ENCODE data around the gene DIP2A. TPM values are rescaled to one million over a fixed set of nuclear protein-coding genes. Genes with fewer than 3 reads are reported as not detected.

DIP2A gene
- total and polyA plus RNA-seq, 9 donors = 16.3 to 31.4 (median 22.5) TPM

GRCh38 chr21:46418265-46418946 lies 40.3 kb upstream of the DIP2A start:
- Histone ChIP-seq H3K9me3 (replicated peaks; ENCODE audit: control insufficient read depth, low read depth, low read length) (no peaks in the 10 kb centered on the region), H3K4me1 (ENCODE audit: control insufficient read depth, insufficient read depth, low read length) (no peaks in the 10 kb centered on the region), H3K36me3 (ENCODE audit: control insufficient read depth, insufficient read depth, low read length) (peaks cover 71% of the 10 kb centered on the region), H3K4me3 (ENCODE audit: low read length) (no peak overlapping the region), H3K27ac (ENCODE audit: low read length) (no peak overlapping the region), H3K27me3 (ENCODE audit: control insufficient read depth, insufficient read depth, low read length) (no peaks in the 10 kb centered on the region)
- DNase-seq = no peak
- WGBS (ENCODE audit: insufficient coverage) = 96% methylated on average over 22 of the region's 25 CpGs

GRCh38 chr21:46420241-46421190 lies 38.2 kb upstream of the DIP2A start:
- H3K36me3 ChIP-seq (ENCODE audit: control insufficient read depth, insufficient read depth, low read length) = peaks cover 70% of the 10 kb centered on the region

DNA sequence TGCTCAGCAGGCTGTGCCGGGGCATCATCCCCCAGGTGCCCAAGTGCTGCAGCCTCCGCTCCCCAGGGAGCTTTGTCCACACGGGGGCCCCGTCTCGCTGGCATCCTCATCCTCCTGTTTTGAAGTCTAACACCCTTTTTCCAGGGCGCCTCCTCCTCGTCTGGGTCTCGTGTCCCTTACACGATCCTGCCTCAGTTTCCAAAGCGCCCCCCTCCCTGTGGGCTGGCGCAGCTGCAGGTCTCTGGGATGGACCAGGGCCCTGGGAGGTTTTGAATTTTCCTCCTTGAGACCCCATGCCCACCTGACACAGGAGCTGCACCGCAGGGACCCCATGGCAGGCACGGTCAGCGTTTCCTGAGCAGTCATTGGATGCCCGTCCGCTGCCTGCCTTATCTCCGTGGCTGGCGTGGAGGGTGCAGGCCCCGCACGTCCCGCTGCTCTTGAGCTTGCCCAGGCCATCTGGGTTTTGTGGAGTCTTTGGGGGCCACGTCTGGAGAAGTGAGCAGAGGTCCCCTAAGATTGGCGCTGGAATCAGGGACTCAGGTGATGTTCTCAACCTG lies 37.4 kb upstream of the DIP2A start:
- WGBS (ENCODE audit: insufficient coverage) = 94% methylated on average over 22 of the region's 23 CpGs
- no peak overlapping the region for H3K27ac ChIP-seq (ENCODE audit: low read length)
- H3K36me3 ChIP-seq (ENCODE audit: control insufficient read depth, insufficient read depth, low read length) = peaks cover 69% of the 10 kb centered on the region
- no peaks in the 10 kb centered on the region for H3K27me3 ChIP-seq (ENCODE audit: control insufficient read depth, insufficient read depth, low read length)
- DNase-seq = no peak
- no peaks in the 10 kb centered on the region for H3K9me3 ChIP-seq (replicated peaks; ENCODE audit: control insufficient read depth, low read depth, low read length)
- H3K4me3 ChIP-seq (ENCODE audit: low read length) = no peak overlapping the region
- H3K4me1 ChIP-seq (ENCODE audit: control insufficient read depth, insufficient read depth, low read length) = peaks cover 3% of the 10 kb centered on the region

More at GRCh38 chr21:46420241-46421190, 38.2 kb upstream of the DIP2A start:
- Histone ChIP-seq H3K9me3 (replicated peaks; ENCODE audit: control insufficient read depth, low read depth, low read length) (no peaks in the 10 kb centered on the region), H3K4me3 (ENCODE audit: low read length) (no peak overlapping the region), H3K27me3 (ENCODE audit: control insufficient read depth, insufficient read depth, low read length) (no peaks in the 10 kb centered on the region), H3K4me1 (ENCODE audit: control insufficient read depth, insufficient read depth, low read length) (peaks cover 3% of the 10 kb centered on the region), H3K27ac (ENCODE audit: low read length) (no peak overlapping the region)
- WGBS (ENCODE audit: insufficient coverage) = 93% methylated on average over 14 of the region's 16 CpGs
- no peak for DNase-seq

DNA sequence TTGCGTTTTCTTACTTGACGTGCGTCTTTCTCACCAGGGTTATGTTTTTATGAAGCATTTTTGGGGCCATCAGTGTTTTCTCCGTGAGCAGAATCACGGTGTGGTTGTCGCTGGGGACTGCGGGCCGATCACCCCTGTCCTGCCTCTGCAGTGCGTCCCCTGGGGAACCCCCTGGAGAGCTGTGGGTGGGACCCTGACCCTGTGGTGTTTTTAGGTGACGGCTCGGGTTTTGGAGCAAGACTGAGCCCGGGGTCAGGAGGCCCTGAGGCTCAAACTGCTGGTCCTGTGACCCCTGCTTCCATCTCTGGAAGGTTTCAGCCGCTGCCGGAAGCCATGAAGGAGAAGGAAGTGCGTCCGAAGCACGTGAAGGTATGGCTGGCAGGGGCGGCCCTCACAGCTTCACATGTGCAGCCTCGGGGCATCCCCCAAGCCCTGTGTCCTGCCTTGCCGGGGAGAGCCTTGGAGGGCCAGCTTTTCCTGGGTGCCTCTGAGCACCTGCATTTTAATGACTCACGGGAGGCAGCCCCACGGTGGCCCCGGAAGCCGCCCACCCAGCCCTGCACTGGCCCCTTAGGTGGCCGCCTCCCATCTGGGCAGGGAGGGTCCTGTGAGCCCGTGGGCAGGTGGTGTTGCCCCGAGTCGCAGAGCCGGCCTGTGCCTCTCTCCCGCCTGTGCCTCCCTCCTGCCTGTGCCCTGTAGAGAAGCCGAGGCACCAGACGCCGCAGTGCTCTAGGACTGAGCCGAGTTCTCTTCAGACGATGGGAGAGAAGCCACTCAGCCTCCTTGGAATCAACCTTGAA lies 36.7 kb upstream of the DIP2A start:
- Histone ChIP-seq H3K9me3 (replicated peaks; ENCODE audit: control insufficient read depth, low read depth, low read length) (no peaks in the 10 kb centered on the region), H3K27ac (ENCODE audit: low read length) (no peak overlapping the region), H3K27me3 (ENCODE audit: control insufficient read depth, insufficient read depth, low read length) (no peaks in the 10 kb centered on the region), H3K36me3 (ENCODE audit: control insufficient read depth, insufficient read depth, low read length) (peaks cover 69% of the 10 kb centered on the region), H3K4me1 (ENCODE audit: control insufficient read depth, insufficient read depth, low read length) (peaks cover 3% of the 10 kb centered on the region), H3K4me3 (ENCODE audit: low read length) (no peak overlapping the region)
- no peak for DNase-seq
- 92% methylated on average over 33 of the region's 35 CpGs for WGBS (ENCODE audit: insufficient coverage)

DNA sequence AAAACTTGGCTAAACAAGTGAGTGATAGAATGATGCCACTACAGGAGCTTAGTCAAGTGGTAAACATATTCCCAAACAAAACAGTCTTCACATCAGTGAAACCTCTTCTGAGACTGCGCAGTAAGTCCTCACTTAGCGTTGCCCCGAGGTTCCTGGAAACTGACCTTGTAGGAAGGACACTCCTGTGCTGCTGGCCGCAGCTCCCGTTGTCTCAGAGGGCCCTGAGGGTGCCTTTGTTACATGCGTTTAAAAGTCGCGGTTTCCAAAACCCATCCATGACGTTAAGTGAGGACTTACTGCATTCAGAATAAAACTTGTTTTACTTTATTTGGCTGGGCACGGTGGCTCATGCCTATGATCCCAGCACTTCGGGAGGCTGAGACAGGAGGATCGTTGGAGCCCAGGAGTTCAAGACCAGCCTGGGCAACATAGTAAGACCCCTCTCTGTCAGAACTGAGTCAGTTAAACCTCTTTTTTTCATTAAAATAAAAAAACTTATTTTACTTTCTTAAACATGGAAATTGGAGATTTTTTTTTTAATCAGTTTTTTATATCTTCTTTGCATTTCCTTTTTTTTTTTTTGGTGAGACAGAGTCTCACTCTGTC lies 36.0 kb upstream of the DIP2A start:
- DNase-seq = no peak
- no peak overlapping the region for H3K27ac ChIP-seq (ENCODE audit: low read length)
- H3K36me3 ChIP-seq (ENCODE audit: control insufficient read depth, insufficient read depth, low read length) = peaks cover 73% of the 10 kb centered on the region
- no peaks in the 10 kb centered on the region for H3K27me3 ChIP-seq (ENCODE audit: control insufficient read depth, insufficient read depth, low read length)
- H3K4me1 ChIP-seq (ENCODE audit: control insufficient read depth, insufficient read depth, low read length) = peaks cover 3% of the 10 kb centered on the region
- H3K4me3 ChIP-seq (ENCODE audit: low read length) = no peak overlapping the region
- 95% methylated on average over 10 of the region's 12 CpGs for WGBS (ENCODE audit: insufficient coverage)
- H3K9me3 ChIP-seq (replicated peaks; ENCODE audit: control insufficient read depth, low read depth, low read length) = no peaks in the 10 kb centered on the region

- no peak for DNase-seq
- no peak overlapping the region for H3K27ac ChIP-seq (ENCODE audit: low read length)
- H3K36me3 ChIP-seq (ENCODE audit: control insufficient read depth, insufficient read depth, low read length) = peaks cover 74% of the 10 kb centered on the region
- WGBS (ENCODE audit: insufficient coverage) = no CpG with 5 or more reads among the region's 1 CpG
- peaks cover 3% of the 10 kb centered on the region for H3K4me1 ChIP-seq (ENCODE audit: control insufficient read depth, insufficient read depth, low read length)
- no peaks in the 10 kb centered on the region for H3K9me3 ChIP-seq (replicated peaks; ENCODE audit: control insufficient read depth, low read depth, low read length)
- no peaks in the 10 kb centered on the region for H3K27me3 ChIP-seq (ENCODE audit: control insufficient read depth, insufficient read depth, low read length)
- no peak overlapping the region for H3K4me3 ChIP-seq (ENCODE audit: low read length)
Measured at GRCh38 chr21:46423546-46424038, 35.1 kb upstream of the DIP2A start.

DNA sequence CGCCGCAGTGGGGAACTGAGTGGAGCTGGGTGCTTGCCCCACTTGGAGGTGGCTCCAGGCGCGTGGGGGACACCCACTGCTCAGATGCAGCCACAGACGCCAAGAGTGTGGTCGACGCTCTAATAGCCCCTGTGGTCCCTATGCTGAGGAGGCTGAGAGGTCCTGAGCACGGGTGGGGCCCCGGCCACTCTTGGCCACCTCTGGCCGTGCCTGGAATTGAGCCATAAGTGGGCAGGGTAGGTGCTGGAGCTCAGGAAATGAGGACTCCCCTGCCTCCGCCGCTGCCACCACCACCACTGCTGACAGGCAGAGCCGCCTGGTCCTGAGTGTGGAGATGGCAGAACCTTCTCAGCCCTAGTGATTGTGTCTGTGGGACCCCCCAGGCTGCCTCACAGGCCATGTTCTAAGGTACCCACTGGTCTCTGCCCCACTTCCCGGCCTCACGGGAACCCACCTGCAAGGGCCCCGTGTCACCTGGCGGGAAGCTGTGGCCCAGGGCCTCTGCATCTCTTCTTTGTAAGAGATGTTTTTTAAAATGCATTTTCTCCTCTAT lies 34.6 kb upstream of the DIP2A start:
- peak overlapping the region; percentile 7 for H3K27ac ChIP-seq (ENCODE audit: low read length)
- DNase-seq = no peak

GRCh38 chr21:46424621-46425020 lies 34.1 kb upstream of the DIP2A start:
- H3K9me3 ChIP-seq (replicated peaks; ENCODE audit: control insufficient read depth, low read depth, low read length) = no peaks in the 10 kb centered on the region
- H3K36me3 ChIP-seq (ENCODE audit: control insufficient read depth, insufficient read depth, low read length) = peaks cover 72% of the 10 kb centered on the region
- DNase-seq = no peak
- no peaks in the 10 kb centered on the region for H3K27me3 ChIP-seq (ENCODE audit: control insufficient read depth, insufficient read depth, low read length)
- peaks cover 3% of the 10 kb centered on the region for H3K4me1 ChIP-seq (ENCODE audit: control insufficient read depth, insufficient read depth, low read length)
- H3K4me3 ChIP-seq (ENCODE audit: low read length) = no peak overlapping the region
- no CpG with 5 or more reads among the region's 14 CpGs for WGBS (ENCODE audit: insufficient coverage)
- no peak overlapping the region for H3K27ac ChIP-seq (ENCODE audit: low read length)

More for the DNA sequence above, 34.6 kb upstream of the DIP2A start:
- no peaks in the 10 kb centered on the region for H3K9me3 ChIP-seq (replicated peaks; ENCODE audit: control insufficient read depth, low read depth, low read length)
- H3K27me3 ChIP-seq (ENCODE audit: control insufficient read depth, insufficient read depth, low read length) = no peaks in the 10 kb centered on the region
- H3K36me3 ChIP-seq (ENCODE audit: control insufficient read depth, insufficient read depth, low read length) = peaks cover 74% of the 10 kb centered on the region
- H3K4me1 ChIP-seq (ENCODE audit: control insufficient read depth, insufficient read depth, low read length) = peaks cover 3% of the 10 kb centered on the region
- WGBS (ENCODE audit: insufficient coverage) = 78% methylated on average over 12 of the region's 17 CpGs
- H3K4me3 ChIP-seq (ENCODE audit: low read length) = no peak overlapping the region

- H3K4me1 ChIP-seq (ENCODE audit: control insufficient read depth, insufficient read depth, low read length) = peaks cover 3% of the 10 kb centered on the region
- no peaks in the 10 kb centered on the region for H3K27me3 ChIP-seq (ENCODE audit: control insufficient read depth, insufficient read depth, low read length)
- no peak for DNase-seq
- H3K9me3 ChIP-seq (replicated peaks; ENCODE audit: control insufficient read depth, low read depth, low read length) = no peaks in the 10 kb centered on the region
- H3K27ac ChIP-seq (ENCODE audit: low read length) = no peak overlapping the region
- 90% methylated on average over 18 of the region's 19 CpGs for WGBS (ENCODE audit: insufficient coverage)
- H3K36me3 ChIP-seq (ENCODE audit: control insufficient read depth, insufficient read depth, low read length) = peaks cover 73% of the 10 kb centered on the region
- H3K4me3 ChIP-seq (ENCODE audit: low read length) = no peak overlapping the region
Measured at GRCh38 chr21:46425041-46425440, 33.6 kb upstream of the DIP2A start.

Measured in muscle of leg (tissue), 11 donors.